ENCODE results near the gene NAPA. TPM values are rescaled to one million over a fixed set of nuclear protein-coding genes. Genes with fewer than 3 reads are reported as not detected.
A peak's percentile ranks its signal among the peaks of the same experiment; 100 is the strongest.

NAPA gene
- total and polyA plus RNA-seq, 2 of the 13 experiments (the other 11 are each of a cell fraction or from before 2014, with no cell fraction given): 32.6 to 65.9 TPM

DNA sequence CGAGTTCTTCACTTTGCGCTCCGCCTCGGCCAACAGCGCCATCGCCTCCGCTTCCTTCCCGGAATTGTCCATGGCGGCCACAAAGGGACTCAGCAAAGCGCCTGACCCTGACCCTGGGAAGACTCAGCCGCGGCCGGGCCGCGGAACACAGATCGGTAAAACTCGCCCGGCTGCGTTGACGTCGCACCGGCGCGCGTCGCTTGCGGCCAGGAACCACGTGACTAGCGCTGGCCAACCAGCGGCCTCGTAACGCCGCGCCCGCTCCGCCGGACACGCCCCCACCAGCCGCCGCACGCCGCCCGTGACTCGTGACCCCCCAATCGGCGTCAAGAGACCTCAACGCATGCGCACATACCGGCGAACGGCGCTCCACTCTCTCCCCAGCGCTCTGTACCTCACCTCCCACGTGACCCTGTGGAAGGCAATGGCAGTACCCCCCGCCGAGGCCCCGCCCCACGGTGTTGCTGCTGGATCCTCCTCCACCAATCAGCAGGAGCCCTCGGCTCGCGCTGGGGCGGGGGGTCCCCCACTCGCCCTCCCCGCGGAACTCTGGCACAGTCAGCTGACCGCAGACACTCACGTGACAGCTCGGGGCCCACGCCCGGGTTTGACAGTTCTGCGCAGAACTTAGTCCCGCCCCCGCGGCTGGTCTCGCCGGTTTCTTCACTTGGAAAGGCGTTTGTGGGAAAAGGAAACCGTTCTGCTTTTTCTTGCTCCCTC lies at the start of gene NAPA (continued):
- TF ChIP-seq ZBTB1 (CRISPR knock-in tag; IDR thresholded peaks at IDR 0.05; ENCODE audit: borderline replicate concordance): no peak
- TF ChIP-seq PHF20 (CRISPR knock-in tag; IDR thresholded peaks at IDR 0.05): peak; percentile 95
- peak; percentile 93 for TF ChIP-seq ARNTL (CRISPR knock-in tag; IDR thresholded peaks at IDR 0.05)
- TF ChIP-seq NFE2L2 (IDR thresholded peaks at IDR 0.05; ENCODE audit: low read length): no peak
- TF ChIP-seq THAP11 (CRISPR knock-in tag; IDR thresholded peaks at IDR 0.05): peak; percentile 93
- TF ChIP-seq GATAD1 (CRISPR knock-in tag; IDR thresholded peaks at IDR 0.05): peak; percentile 93
- TF ChIP-seq, protein P1, sequence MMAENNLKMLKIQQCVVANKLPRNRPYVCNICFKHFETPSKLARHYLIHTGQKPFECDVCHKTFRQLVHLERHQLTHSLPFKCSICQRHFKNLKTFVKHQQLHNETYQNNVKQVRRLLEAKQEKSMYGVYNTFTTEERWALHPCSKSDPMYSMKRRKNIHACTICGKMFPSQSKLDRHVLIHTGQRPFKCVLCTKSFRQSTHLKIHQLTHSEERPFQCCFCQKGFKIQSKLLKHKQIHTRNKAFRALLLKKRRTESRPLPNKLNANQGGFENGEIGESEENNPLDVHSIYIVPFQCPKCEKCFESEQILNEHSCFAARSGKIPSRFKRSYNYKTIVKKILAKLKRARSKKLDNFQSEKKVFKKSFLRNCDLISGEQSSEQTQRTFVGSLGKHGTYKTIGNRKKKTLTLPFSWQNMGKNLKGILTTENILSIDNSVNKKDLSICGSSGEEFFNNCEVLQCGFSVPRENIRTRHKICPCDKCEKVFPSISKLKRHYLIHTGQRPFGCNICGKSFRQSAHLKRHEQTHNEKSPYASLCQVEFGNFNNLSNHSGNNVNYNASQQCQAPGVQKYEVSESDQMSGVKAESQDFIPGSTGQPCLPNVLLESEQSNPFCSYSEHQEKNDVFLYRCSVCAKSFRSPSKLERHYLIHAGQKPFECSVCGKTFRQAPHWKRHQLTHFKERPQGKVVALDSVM (CRISPR knock-in tag; IDR thresholded peaks at IDR 0.05): no peak
- peak; percentile 59; the same call in 1 of the 2 replicates for TF ChIP-seq YEATS4 (CRISPR knock-in tag; IDR thresholded peaks at IDR 0.05; ENCODE audit: borderline replicate concordance)
- 0 out of 2 replicates have a peak, but pooled peaks have one; percentile 8 for TF ChIP-seq TMF1 (CRISPR knock-in tag; IDR thresholded peaks at IDR 0.05; ENCODE audit: low read depth)
- no peak for TF ChIP-seq ZNF850 (CRISPR knock-in tag; conservative IDR thresholded peaks at IDR 0.05)
- peak; percentile 1; the same call in 1 of the 2 replicates for TF ChIP-seq ZNF782 (CRISPR knock-in tag; IDR thresholded peaks at IDR 0.05; ENCODE audit: borderline replicate concordance)
- TF ChIP-seq, protein P2, sequence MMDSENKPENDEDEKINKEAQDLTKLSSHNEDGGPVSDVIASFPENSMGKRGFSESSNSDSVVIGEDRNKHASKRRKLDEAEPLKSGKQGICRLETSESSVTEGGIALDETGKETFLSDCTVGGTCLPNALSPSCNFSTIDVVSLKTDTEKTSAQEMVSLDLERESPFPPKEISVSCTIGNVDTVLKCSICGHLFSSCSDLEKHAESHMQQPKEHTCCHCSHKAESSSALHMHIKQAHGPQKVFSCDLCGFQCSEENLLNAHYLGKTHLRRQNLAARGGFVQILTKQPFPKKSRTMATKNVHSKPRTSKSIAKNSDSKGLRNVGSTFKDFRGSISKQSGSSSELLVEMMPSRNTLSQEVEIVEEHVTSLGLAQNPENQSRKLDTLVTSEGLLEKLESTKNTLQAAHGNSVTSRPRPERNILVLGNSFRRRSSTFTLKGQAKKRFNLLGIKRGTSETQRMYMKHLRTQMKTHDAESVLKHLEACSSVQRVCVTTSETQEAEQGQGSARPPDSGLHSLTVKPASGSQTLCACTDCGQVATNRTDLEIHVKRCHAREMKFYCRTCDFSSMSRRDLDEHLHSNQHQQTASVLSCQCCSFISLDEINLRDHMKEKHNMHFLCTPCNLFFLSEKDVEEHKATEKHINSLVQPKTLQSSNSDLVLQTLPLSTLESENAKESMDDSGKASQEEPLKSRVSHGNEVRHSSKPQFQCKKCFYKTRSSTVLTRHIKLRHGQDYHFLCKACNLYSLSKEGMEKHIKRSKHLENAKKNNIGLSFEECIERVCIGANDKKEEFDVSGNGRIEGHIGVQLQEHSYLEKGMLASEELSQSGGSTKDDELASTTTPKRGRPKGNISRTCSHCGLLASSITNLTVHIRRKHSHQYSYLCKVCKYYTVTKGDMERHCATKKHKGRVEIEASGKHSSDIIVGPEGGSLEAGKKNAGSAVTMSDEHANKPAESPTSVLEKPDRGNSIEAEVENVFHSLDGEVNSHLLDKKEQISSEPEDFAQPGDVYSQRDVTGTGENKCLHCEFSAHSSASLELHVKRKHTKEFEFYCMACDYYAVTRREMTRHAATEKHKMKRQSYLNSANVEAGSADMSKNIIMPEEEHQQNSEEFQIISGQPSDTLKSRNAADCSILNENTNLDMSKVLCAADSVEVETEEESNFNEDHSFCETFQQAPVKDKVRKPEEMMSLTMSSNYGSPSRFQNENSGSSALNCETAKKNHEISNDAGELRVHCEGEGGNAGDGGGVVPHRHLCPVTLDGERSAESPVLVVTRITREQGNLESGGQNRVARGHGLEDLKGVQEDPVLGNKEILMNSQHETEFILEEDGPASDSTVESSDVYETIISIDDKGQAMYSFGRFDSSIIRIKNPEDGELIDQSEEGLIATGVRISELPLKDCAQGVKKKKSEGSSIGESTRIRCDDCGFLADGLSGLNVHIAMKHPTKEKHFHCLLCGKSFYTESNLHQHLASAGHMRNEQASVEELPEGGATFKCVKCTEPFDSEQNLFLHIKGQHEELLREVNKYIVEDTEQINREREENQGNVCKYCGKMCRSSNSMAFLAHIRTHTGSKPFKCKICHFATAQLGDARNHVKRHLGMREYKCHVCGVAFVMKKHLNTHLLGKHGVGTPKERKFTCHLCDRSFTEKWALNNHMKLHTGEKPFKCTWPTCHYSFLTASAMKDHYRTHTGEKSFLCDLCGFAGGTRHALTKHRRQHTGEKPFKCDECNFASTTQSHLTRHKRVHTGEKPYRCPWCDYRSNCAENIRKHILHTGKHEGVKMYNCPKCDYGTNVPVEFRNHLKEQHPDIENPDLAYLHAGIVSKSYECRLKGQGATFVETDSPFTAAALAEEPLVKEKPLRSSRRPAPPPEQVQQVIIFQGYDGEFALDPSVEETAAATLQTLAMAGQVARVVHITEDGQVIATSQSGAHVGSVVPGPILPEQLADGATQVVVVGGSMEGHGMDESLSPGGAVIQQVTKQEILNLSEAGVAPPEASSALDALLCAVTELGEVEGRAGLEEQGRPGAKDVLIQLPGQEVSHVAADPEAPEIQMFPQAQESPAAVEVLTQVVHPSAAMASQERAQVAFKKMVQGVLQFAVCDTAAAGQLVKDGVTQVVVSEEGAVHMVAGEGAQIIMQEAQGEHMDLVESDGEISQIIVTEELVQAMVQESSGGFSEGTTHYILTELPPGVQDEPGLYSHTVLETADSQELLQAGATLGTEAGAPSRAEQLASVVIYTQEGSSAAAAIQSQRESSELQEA (CRISPR knock-in tag; IDR thresholded peaks at IDR 0.05; ENCODE audit: not compliant biosample characterization): no peak
- no peak for TF ChIP-seq ATM (IDR thresholded peaks at IDR 0.05; ENCODE audit: borderline replicate concordance)
- TF ChIP-seq ZNF616 (CRISPR knock-in tag; IDR thresholded peaks at IDR 0.05; ENCODE audit: low read depth): no peak
- TF ChIP-seq, protein P3, sequence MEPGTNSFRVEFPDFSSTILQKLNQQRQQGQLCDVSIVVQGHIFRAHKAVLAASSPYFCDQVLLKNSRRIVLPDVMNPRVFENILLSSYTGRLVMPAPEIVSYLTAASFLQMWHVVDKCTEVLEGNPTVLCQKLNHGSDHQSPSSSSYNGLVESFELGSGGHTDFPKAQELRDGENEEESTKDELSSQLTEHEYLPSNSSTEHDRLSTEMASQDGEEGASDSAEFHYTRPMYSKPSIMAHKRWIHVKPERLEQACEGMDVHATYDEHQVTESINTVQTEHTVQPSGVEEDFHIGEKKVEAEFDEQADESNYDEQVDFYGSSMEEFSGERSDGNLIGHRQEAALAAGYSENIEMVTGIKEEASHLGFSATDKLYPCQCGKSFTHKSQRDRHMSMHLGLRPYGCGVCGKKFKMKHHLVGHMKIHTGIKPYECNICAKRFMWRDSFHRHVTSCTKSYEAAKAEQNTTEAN (CRISPR knock-in tag; conservative IDR thresholded peaks at IDR 0.05): peak; percentile 29; the same call in 1 of the 2 replicates
- TF ChIP-seq POLR2AphosphoS5 (IDR thresholded peaks at IDR 0.05; ENCODE audit: low read depth, low read length): peak; percentile 67
- TF ChIP-seq ZNF549 (CRISPR knock-in tag; IDR thresholded peaks at IDR 0.05): no peak
- no peak for TF ChIP-seq DMAP1 (CRISPR knock-in tag; IDR thresholded peaks at IDR 0.05)
